ENCODE measurements around the gene ADAMTS7. TPM values are rescaled to one million over a fixed set of nuclear protein-coding genes. Genes with fewer than 3 reads are reported as not detected.

Gene ADAMTS7
- total and polyA plus RNA-seq, 2 of the 8 experiments (the other 6 are each of a cell fraction or from before 2014, with no cell fraction given), result 27.9 to 45.2 TPM

DNA sequence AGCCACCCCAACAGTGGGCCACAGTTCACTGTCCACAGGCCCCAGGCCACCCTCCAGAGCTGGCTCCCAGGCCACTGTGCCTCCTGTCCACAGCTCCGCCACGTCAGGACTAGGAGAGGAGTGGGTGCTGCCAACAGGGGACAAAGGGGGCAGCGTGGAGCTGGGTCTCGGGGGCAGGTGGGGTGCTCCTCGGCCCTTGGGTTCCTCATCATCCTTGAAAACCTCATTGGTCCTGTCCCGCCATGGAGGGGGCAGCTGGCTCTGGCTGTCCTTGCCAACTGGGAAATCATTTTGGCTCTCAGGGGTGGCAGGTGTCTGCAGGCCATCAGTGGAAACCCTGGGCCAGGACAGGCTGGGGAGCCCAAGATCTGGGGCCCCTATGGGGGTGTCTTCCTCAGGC lies 45.2 kb downstream of the ADAMTS7 start:
- Histone ChIP-seq H3K4me2 (ENCODE audit: insufficient read depth in 1 of 2, low read depth in 2 of 2, low read length in 2 of 2) (no peak overlapping the region), H3K79me2 (ENCODE audit: control insufficient read depth in 1 of 2, insufficient read depth in 2 of 2, low read length in 2 of 2) (no peaks in the 10 kb centered on the region), H2BK20ac (ENCODE audit: low read length) (no peak overlapping the region), H3K18ac (ENCODE audit: extremely low read depth, low read length) (no peak overlapping the region), H2AFZ (ENCODE audit: low read length) (no peak overlapping the region), H3K56ac (replicated peaks; ENCODE audit: insufficient read length, low read depth, low read length) (no peak overlapping the region), H3K27me3 (replicated peaks in 1 of 4; ENCODE audit: control insufficient read depth in 3 of 4, extremely low read depth in 1 of 4, insufficient read depth in 3 of 4, low read length in 3 of 4) (no peaks in the 10 kb centered on the region), H3K4ac (replicated peaks; ENCODE audit: insufficient read length, low read depth, low read length) (no peak overlapping the region), H3K23ac (ENCODE audit: insufficient read length) (no peak overlapping the region), H3K9me3 (ENCODE audit: insufficient read depth in 2 of 2, low read depth in 1 of 2, low read length in 1 of 2) (no peaks in the 10 kb centered on the region), H2BK15ac (ENCODE audit: low read length) (no peak overlapping the region), H2AK5ac (ENCODE audit: low read depth, low read length) (no peak overlapping the region), H4K8ac (ENCODE audit: extremely low read depth, insufficient read depth, low read length) (peak overlapping the region; percentile 5; the same call in 1 of the 2 replicates), H4K91ac (replicated peaks; ENCODE audit: insufficient read length, low read length) (no peak overlapping the region), H3K4me1 (replicated peaks in 1 of 4; ENCODE audit: control insufficient read depth in 3 of 4, insufficient read depth in 4 of 4, low read length in 3 of 4) (peaks cover 0 to 14% (median 4%) of the 10 kb centered on the region in 4 experiments; a peak in 6 of 7 replicates), H2BK12ac (ENCODE audit: low read depth, low read length) (no peak overlapping the region), H3K9ac (replicated peaks in 1 of 4; ENCODE audit: extremely low read depth in 1 of 4, low read depth in 3 of 4, low read length in 3 of 4) (no peak overlapping the region), H4K20me1 (replicated peaks in 1 of 2; ENCODE audit: control insufficient read depth in 1 of 2, insufficient read depth in 2 of 2, low read length in 2 of 2) (peaks cover 0 to 2% of the 10 kb centered on the region in 2 experiments), H3K4me3 (ENCODE audit: extremely low read depth in 1 of 4, insufficient read depth in 2 of 4, low read depth in 3 of 4, low read length in 4 of 4) (no peak overlapping the region), H3K14ac (ENCODE audit: insufficient read length) (no peak overlapping the region), H3K23me2 (ENCODE audit: low read depth, low read length) (no peaks in the 10 kb centered on the region), H3K36me3 (ENCODE audit: control insufficient read depth in 2 of 4, insufficient read depth in 4 of 4, low read length in 3 of 4) (peaks cover 0 to 4% (median 0%) of the 10 kb centered on the region in 4 experiments; a peak in 1 of 8 replicates), H2BK5ac (ENCODE audit: low read depth, low read length) (no peak overlapping the region), H3K79me1 (ENCODE audit: low read depth, low read length) (no peaks in the 10 kb centered on the region), H4K5ac (ENCODE audit: insufficient read length, low read depth, low read length) (no peak overlapping the region), H2BK120ac (replicated peaks; ENCODE audit: low read depth, low read length) (no peak overlapping the region), H3K27ac (ENCODE audit: low read depth, low read length) (no peak overlapping the region)
- 95% methylated on average over 4 of the region's 6 CpGs; no CpG with 5 or more reads in 1 of the 2 experiments for WGBS, 2 experiments (ENCODE audit: extremely low coverage in 1 of 2, insufficient coverage in 1 of 2, insufficient read length in 1 of 2, insufficient replicate concordance in 2 of 2, low coverage in 1 of 2, low lambda C conversion rate in 2 of 2, missing lambda C conversion rate in 1 of 2)
- no peak for FAIRE-seq
- CTCF ChIA-PET (ENCODE audit: partially characterized antibody), result interaction anchor here (0.6 to 3.3 kb wide), 3 partner anchors 19 to 42 kb away, joined by 3 to 18 read pairs (median 6); no protein-coding TSS in a partner anchor
- POLR2A ChIA-PET (ENCODE audit: partially characterized antibody), result interaction anchor here (1.4 kb wide), 1 partner anchor 44 kb away, joined by 3 read pairs; no protein-coding TSS in a partner anchor
- no peak for DNase-seq (ENCODE audit: low read depth in 1 of 2, low spot score in 2 of 2)
- TF ChIP-seq CREB1 (IDR thresholded peaks at IDR 0.05), result no peak

All from H1 (cell line).